Cardiac fibroblast (primary cell): ENCODE data around the gene ADPRH.
A peak's percentile ranks its signal among the peaks of the same experiment; 100 is the strongest.

ENCODE experiments used
- DNase-seq, 2 donors: peaks; one replicate each; pipeline versions ENCODE4 v3.0.0 to v3.0.0-alpha.2; 2010; ENCODE audit warnings: low read depth in 2 of 2
- H3K4me3 ChIP-seq, 2 donors: replicated peaks in 1 of 2; 1 replicate in 1 of 2; 2 replicates in 1 of 2; pipeline ENCODE4 v1.5.1; 2011; ENCODE audit warnings: low read depth in 2 of 2, low read length in 2 of 2, mild to moderate bottlenecking in 2 of 2, moderate library complexity in 1 of 2
- TF ChIP-seq, protein P1 (sequence below): IDR thresholded peaks from one replicate; pipeline ENCODE4 v1.5.1; 2011; ENCODE audit warnings: low read depth, mild to moderate bottlenecking, low read length, inconsistent platforms

ADPRH gene

DNA sequence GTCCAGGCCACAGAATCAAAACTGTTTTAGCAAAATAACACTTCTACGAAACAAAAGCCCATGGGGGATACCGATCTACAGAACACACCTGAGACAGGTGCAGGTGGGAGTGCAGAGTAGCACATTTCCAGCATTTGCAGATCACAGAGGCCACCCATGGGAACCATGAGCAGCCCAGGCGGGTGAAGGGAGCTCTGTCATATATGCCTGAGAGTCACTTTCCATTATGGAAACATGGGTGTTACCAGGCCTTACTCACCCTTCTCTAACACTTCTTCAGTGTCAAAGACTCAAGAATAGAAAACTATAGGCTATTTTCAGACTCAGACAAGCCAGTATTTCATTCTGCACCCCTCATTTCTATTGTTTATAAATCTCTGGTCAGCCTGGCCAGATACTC lies 21.9 kb downstream of the ADPRH start:
- no peak for DNase-seq
- TF ChIP-seq, protein P1, sequence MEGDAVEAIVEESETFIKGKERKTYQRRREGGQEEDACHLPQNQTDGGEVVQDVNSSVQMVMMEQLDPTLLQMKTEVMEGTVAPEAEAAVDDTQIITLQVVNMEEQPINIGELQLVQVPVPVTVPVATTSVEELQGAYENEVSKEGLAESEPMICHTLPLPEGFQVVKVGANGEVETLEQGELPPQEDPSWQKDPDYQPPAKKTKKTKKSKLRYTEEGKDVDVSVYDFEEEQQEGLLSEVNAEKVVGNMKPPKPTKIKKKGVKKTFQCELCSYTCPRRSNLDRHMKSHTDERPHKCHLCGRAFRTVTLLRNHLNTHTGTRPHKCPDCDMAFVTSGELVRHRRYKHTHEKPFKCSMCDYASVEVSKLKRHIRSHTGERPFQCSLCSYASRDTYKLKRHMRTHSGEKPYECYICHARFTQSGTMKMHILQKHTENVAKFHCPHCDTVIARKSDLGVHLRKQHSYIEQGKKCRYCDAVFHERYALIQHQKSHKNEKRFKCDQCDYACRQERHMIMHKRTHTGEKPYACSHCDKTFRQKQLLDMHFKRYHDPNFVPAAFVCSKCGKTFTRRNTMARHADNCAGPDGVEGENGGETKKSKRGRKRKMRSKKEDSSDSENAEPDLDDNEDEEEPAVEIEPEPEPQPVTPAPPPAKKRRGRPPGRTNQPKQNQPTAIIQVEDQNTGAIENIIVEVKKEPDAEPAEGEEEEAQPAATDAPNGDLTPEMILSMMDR = no peak
- H3K4me3 ChIP-seq = no peak overlapping the region

DNA sequence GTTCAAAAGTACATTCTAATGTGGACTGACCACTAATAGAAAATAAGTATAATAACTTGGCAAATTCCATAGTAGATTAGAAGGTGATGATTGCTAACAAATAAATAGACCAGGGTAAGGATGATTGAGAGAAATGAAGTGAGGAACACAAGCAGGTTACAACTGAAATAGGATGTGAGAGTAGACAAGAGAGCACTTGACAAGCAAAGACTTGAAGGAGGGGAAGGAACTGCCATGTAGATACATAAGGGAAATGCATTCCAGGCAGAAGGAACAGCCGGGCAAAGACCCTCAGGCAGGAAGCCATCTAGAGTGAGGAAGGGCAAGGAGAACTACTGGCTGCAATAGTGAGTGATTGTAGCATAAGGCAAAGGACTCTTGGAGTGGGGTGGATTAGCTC lies 23.4 kb downstream of the ADPRH start:
- TF ChIP-seq, protein P1 = no peak
- DNase-seq = no peak
- H3K4me3 ChIP-seq = no peak overlapping the region

DNA sequence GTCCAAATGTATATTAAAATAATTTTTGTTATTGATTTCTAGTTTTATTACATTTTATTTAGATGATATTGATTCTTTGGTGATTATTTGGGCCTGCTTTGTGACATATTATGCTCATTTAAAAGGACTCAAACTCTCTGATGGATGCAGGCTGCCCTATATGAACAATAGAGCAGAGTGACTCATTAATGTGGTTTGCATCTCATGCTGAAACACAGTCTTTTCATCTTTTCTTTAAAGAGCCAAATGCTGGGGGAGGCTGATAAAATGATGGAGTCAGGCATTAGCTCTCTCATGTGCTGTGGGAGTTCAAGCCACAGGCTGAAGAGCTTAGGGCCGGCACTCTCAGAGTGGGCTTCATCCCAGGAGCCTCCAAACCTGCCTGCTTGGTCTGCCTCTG lies 25.6 kb downstream of the ADPRH start:
- TF ChIP-seq, protein P1 = no peak
- DNase-seq = peak; percentile 47 to 68
- H3K4me3 ChIP-seq = no peak overlapping the region

DNA sequence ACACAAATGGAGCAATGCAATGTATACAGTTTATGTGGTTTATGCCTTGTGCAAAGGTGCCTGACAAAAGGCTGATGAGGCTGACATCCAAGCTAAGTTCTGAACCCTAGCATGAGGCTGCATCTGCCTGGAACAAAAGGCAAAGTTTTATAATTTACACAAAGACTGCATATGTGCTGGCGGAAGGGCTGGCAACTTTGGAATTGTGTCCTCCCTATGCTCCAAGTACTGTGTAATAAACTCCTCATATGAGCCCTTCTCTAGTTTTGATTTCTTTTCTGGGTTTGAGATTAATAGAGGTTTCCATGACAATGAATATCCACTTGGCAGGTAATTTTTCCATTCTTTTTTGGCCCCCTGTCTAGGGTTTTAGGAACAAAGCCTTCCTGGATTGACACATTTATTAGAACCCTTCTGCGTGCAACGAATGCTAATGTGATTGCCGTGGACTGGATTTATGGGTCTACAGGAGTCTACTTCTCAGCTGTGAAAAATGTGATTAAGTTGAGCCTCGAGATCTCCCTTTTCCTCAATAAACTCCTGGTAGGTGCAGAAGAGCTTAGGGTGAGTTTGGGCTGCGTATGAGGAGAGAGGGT lies 29.2 kb downstream of the ADPRH start:
- TF ChIP-seq, protein P1 = no peak
- H3K4me3 ChIP-seq = no peak overlapping the region
- DNase-seq = no peak

DNA sequence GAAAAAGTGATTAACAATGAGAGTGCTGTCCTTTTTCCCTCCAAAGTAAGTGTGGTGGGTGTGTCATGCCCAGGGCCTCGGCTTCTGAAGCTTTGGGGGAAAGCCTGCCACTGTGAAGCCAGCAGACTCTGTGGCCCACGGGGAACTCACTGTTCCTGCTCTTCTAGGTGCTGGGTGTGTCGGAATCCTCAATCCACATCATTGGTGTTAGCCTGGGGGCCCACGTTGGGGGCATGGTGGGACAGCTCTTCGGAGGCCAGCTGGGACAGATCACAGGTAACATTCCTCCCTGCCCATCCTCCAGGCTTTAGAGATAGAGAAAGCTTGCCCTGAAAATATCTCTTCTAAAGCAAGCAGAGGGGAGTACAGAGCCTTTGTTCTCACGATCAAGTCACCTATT lies 30.0 kb downstream of the ADPRH start:
- H3K4me3 ChIP-seq = no peak overlapping the region
- DNase-seq = no peak
- TF ChIP-seq, protein P1 = no peak

DNA sequence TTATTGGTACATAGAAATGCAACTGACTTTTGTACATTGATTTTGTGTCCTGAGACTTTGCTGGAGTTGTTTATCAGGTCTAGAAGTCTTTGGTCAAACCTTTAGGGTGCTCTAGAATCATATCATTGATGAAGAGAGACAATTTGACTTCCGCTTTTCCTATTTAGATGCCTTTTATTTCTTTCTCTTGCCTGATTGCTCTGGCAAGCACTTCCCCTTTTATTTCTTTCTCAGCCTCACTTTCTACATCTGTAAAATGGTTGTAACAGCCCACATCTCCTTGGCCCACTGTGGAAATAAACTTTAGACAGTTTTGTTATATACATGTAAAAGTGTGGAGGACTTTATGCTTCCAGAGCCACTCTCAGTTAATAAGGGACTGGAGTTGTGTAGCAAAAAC lies 32.4 kb downstream of the ADPRH start:
- no peak overlapping the region for H3K4me3 ChIP-seq
- TF ChIP-seq, protein P1 = no peak
- no peak for DNase-seq

DNA sequence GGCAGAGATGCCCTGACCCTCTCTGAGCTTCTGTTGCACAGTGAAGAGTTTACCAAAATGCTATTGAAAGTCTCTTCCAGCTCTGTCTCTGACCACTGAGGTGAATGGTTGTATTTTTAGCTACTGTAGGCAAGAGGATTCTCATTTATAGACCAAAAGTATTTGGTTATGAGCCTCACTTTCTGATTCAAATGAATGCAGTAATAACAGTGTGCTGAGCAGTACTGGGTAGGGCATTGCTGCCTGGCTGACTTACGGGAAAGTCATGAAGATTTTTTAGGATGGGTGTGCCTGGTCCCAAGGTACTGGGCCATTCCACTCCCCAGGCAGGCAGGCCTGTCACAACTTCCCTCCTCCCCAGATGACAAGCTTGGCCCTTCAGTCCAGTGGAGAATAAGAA lies 33.9 kb downstream of the ADPRH start:
- TF ChIP-seq, protein P1 = no peak
- no peak overlapping the region for H3K4me3 ChIP-seq
- no peak for DNase-seq
